ENCODE measurements around the gene MAGEA2. TPM values are rescaled to one million over a fixed set of nuclear protein-coding genes. Genes with fewer than 3 reads are reported as not detected.
"Not testable (repeated sequence)": the region's sequence is repeated elsewhere in the genome, so short reads cannot be mapped to it uniquely, and the experiment has no call there.

The MAGEA2 gene
- total RNA-seq, 1 experiment from 2014 or later, result not detected

- H3K4me1 ChIP-seq; H3K9me3 ChIP-seq; BruUV-seq (replicated peaks); H3K36me3 Mint-ChIP-seq (ENCODE audit: insufficient read depth, unreplicated experiment); CTCF ChIA-PET; H3K27me3 ChIP-seq (replicated peaks; ENCODE audit: control insufficient read depth, insufficient read depth, low read length); DNase-seq; intact Hi-C loops (cut with micrococcal nuclease; ENCODE audit: unreplicated experiment); H3K4me3 ChIP-seq (ENCODE audit: low read depth, low read length); POLR2A ChIA-PET; H3K36me3 ChIP-seq (ENCODE audit: control insufficient read depth, insufficient read depth, low read length); H3K4me1 Mint-ChIP-seq (ENCODE audit: low read depth, unreplicated experiment); H3K27ac Mint-ChIP-seq (ENCODE audit: unreplicated experiment); H3K4me3 Mint-ChIP-seq (ENCODE audit: unreplicated experiment); H3K27me3 Mint-ChIP-seq (ENCODE audit: insufficient read depth, unreplicated experiment); H3K9me3 Mint-ChIP-seq (ENCODE audit: unreplicated experiment): not testable (repeated sequence)
These were observed 7.9 kb upstream of the MAGEA2 start for GRCh38 chrX:152761582-152761981.

- H3K4me3 ChIP-seq (ENCODE audit: low read depth, low read length); BruUV-seq (replicated peaks); H3K27me3 ChIP-seq (replicated peaks; ENCODE audit: control insufficient read depth, insufficient read depth, low read length); POLR2A ChIA-PET; H3K4me1 Mint-ChIP-seq (ENCODE audit: low read depth, unreplicated experiment); H3K36me3 ChIP-seq (ENCODE audit: control insufficient read depth, insufficient read depth, low read length); H3K27ac Mint-ChIP-seq (ENCODE audit: unreplicated experiment); DNase-seq; H3K9me3 ChIP-seq; CTCF ChIA-PET; H3K4me3 Mint-ChIP-seq (ENCODE audit: unreplicated experiment); H3K9me3 Mint-ChIP-seq (ENCODE audit: unreplicated experiment); H3K27me3 Mint-ChIP-seq (ENCODE audit: insufficient read depth, unreplicated experiment); intact Hi-C loops (cut with micrococcal nuclease; ENCODE audit: unreplicated experiment); H3K4me1 ChIP-seq; H3K36me3 Mint-ChIP-seq (ENCODE audit: insufficient read depth, unreplicated experiment): not testable (repeated sequence)
These were observed 5.9 kb upstream of the MAGEA2 start for GRCh38 chrX:152759544-152759943.

- BruUV-seq (replicated peaks); H3K36me3 ChIP-seq (ENCODE audit: control insufficient read depth, insufficient read depth, low read length); CTCF ChIA-PET: not testable (repeated sequence)
These were observed 5.3 kb upstream of the MAGEA2 start, which contains the start of gene CSAG3 for GRCh38 chrX:152758918-152759317. CSAG3 (plus strand) TSS chrX:152759218.

GRCh38 chrX:152754871-152755270 lies 1.2 kb upstream of the MAGEA2 start:
- CTCF ChIA-PET; H3K4me1 Mint-ChIP-seq (ENCODE audit: low read depth, unreplicated experiment); H3K27me3 Mint-ChIP-seq (ENCODE audit: insufficient read depth, unreplicated experiment); H3K27ac Mint-ChIP-seq (ENCODE audit: unreplicated experiment); H3K9me3 ChIP-seq; DNase-seq; H3K4me3 ChIP-seq (ENCODE audit: low read depth, low read length); H3K27me3 ChIP-seq (replicated peaks; ENCODE audit: control insufficient read depth, insufficient read depth, low read length); intact Hi-C loops (cut with micrococcal nuclease; ENCODE audit: unreplicated experiment); POLR2A ChIA-PET; H3K4me1 ChIP-seq; H3K9me3 Mint-ChIP-seq (ENCODE audit: unreplicated experiment); H3K36me3 Mint-ChIP-seq (ENCODE audit: insufficient read depth, unreplicated experiment); BruUV-seq (replicated peaks); H3K36me3 ChIP-seq (ENCODE audit: control insufficient read depth, insufficient read depth, low read length); H3K4me3 Mint-ChIP-seq (ENCODE audit: unreplicated experiment): not testable (repeated sequence)

More at GRCh38 chrX:152758918-152759317, 5.3 kb upstream of the MAGEA2 start, which contains the start of gene CSAG3:
- H3K27me3 Mint-ChIP-seq (ENCODE audit: insufficient read depth, unreplicated experiment); H3K9me3 ChIP-seq; H3K9me3 Mint-ChIP-seq (ENCODE audit: unreplicated experiment); H3K4me1 ChIP-seq; H3K27me3 ChIP-seq (replicated peaks; ENCODE audit: control insufficient read depth, insufficient read depth, low read length); H3K4me3 ChIP-seq (ENCODE audit: low read depth, low read length); H3K4me1 Mint-ChIP-seq (ENCODE audit: low read depth, unreplicated experiment); intact Hi-C loops (cut with micrococcal nuclease; ENCODE audit: unreplicated experiment); H3K4me3 Mint-ChIP-seq (ENCODE audit: unreplicated experiment); DNase-seq; H3K27ac Mint-ChIP-seq (ENCODE audit: unreplicated experiment); H3K36me3 Mint-ChIP-seq (ENCODE audit: insufficient read depth, unreplicated experiment); POLR2A ChIA-PET: not testable (repeated sequence)

- Mint-ChIP-seq H3K27me3 (ENCODE audit: insufficient read depth, unreplicated experiment) (peaks cover 3% of the 10 kb centered on the region), H3K4me1 (ENCODE audit: low read depth, unreplicated experiment) (no peaks in the 10 kb centered on the region), H3K36me3 (ENCODE audit: insufficient read depth, unreplicated experiment) (no peaks in the 10 kb centered on the region), H3K9me3 (ENCODE audit: unreplicated experiment) (no peaks in the 10 kb centered on the region), H3K4me3 (ENCODE audit: unreplicated experiment) (no peak overlapping the region), H3K27ac (ENCODE audit: unreplicated experiment) (no peak overlapping the region)
- H3K4me3 ChIP-seq (ENCODE audit: low read depth, low read length), result no peak overlapping the region
- TF ChIP-seq CTCF (IDR thresholded peaks at IDR 0.05; ENCODE audit: insufficient read depth in 1 of 2, low read depth in 1 of 2, low read length in 1 of 2, severe bottlenecking in 1 of 2, unreplicated experiment in 1 of 2), result no peak
- intact Hi-C loops (cut with micrococcal nuclease; ENCODE audit: unreplicated experiment), result no loop called here
- H3K9me3 ChIP-seq, result no peaks in the 10 kb centered on the region
- no peaks in the 10 kb centered on the region for H3K4me1 ChIP-seq
- no TSS peak for BruUV-seq (replicated peaks)
- ChIA-PET POLR2A (no interaction called here), CTCF (no interaction called here)
- H3K36me3 ChIP-seq (ENCODE audit: control insufficient read depth, insufficient read depth, low read length), result no peaks in the 10 kb centered on the region
- H3K27me3 ChIP-seq (replicated peaks; ENCODE audit: control insufficient read depth, insufficient read depth, low read length), result no peaks in the 10 kb centered on the region
- DNase-seq, result no peak
These were observed 15.1 kb downstream of the MAGEA2 start for GRCh38 chrX:152738560-152738959.

- H3K27me3 ChIP-seq (replicated peaks; ENCODE audit: control insufficient read depth, insufficient read depth, low read length); H3K27ac Mint-ChIP-seq (ENCODE audit: unreplicated experiment); BruUV-seq (replicated peaks); H3K4me1 Mint-ChIP-seq (ENCODE audit: low read depth, unreplicated experiment); POLR2A ChIA-PET; H3K27me3 Mint-ChIP-seq (ENCODE audit: insufficient read depth, unreplicated experiment); H3K36me3 Mint-ChIP-seq (ENCODE audit: insufficient read depth, unreplicated experiment); H3K9me3 ChIP-seq; H3K4me3 Mint-ChIP-seq (ENCODE audit: unreplicated experiment); DNase-seq; H3K9me3 Mint-ChIP-seq (ENCODE audit: unreplicated experiment); CTCF ChIA-PET; H3K36me3 ChIP-seq (ENCODE audit: control insufficient read depth, insufficient read depth, low read length); intact Hi-C loops (cut with micrococcal nuclease; ENCODE audit: unreplicated experiment); H3K4me3 ChIP-seq (ENCODE audit: low read depth, low read length); H3K4me1 ChIP-seq: not testable (repeated sequence)
These were observed 17.1 kb downstream of the MAGEA2 start for GRCh38 chrX:152736528-152736927.
